ENCODE data around the gene TTC39A.

DNA sequence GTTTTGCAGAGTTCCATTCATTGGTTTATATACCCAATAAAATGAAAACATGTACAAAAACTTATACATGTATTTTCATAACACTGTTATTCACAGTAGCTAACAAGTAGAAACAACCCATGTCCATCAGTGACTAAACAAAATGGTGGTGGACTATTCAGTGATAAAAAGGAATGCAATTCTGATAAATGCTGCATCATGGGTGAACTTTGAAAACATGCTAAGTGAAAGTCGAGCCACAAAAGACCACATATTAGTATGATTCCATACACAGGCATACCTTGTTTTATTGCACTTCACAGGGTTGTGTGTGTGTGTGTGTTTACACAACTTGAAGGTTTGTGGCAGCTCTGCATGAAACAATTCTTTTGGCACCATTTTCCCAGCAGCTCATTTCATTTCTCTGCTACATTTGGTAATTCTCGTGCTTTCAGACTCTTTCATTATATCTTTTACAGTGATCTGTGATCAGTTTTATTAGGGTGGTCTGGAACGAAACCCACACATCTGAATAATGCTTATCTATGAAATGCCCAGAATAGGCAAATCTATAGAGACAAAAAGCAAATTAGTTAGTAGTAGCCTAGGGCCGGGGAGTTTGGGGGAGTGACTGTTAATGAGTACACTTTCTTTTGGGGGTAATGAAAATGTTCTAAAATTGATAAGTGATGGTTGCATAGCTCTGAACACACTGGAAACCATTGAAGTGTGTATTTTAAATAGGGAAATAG, 67.0 kb downstream of the TTC39A start:
- TF ChIP-seq, protein P1, sequence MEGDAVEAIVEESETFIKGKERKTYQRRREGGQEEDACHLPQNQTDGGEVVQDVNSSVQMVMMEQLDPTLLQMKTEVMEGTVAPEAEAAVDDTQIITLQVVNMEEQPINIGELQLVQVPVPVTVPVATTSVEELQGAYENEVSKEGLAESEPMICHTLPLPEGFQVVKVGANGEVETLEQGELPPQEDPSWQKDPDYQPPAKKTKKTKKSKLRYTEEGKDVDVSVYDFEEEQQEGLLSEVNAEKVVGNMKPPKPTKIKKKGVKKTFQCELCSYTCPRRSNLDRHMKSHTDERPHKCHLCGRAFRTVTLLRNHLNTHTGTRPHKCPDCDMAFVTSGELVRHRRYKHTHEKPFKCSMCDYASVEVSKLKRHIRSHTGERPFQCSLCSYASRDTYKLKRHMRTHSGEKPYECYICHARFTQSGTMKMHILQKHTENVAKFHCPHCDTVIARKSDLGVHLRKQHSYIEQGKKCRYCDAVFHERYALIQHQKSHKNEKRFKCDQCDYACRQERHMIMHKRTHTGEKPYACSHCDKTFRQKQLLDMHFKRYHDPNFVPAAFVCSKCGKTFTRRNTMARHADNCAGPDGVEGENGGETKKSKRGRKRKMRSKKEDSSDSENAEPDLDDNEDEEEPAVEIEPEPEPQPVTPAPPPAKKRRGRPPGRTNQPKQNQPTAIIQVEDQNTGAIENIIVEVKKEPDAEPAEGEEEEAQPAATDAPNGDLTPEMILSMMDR (IDR thresholded peaks at IDR 0.05) = no peak
- no peak for TF ChIP-seq POLR2A (IDR thresholded peaks at IDR 0.05)
